ENCODE results near the gene ASPA. TPM values are rescaled to one million over a fixed set of nuclear protein-coding genes. Genes with fewer than 3 reads are reported as not detected.
"Not testable (repeated sequence)": the region's sequence is repeated elsewhere in the genome, so short reads cannot be mapped to it uniquely, and the experiment has no call there.

Gene ASPA
- total RNA-seq, 2 donors from 2014 or later, result 0.59 to 2.0 TPM

DNA sequence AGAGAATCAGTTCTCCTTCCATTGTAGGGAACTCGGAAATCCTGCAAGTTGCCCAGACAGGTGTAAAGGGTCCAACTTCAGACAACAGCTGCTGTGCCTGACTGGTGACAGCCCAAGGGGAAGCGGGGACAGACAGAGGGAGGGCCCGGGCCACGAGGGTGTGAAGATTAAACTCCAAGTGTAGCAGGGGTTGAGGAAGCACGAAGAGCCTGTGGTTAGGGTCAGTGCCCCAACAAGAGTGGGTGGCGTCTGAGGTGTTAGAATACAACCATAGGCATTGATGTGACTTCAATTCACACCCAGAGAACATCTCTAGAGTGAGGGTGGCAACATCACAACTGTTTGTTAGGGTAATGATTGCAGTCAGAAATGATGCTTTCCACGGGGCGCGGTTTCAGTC lies 39.1 kb downstream of the ASPA start:
- H3K9ac ChIP-seq (ENCODE audit: low read depth in 2 of 2, low read length in 2 of 2), result no peak overlapping the region
- intact Hi-C loops (cut with DNase I), result no loop called here
- H3K36me3 ChIP-seq, result no peaks in the 10 kb centered on the region
- no peaks in the 10 kb centered on the region for H3K27me3 ChIP-seq
- H3K4me3 ChIP-seq, result no peak overlapping the region
- DNase-seq, result no peak
- no peaks in the 10 kb centered on the region for H3K9me3 ChIP-seq
- H3K27ac ChIP-seq, result no peak overlapping the region
- TF ChIP-seq, protein P1, sequence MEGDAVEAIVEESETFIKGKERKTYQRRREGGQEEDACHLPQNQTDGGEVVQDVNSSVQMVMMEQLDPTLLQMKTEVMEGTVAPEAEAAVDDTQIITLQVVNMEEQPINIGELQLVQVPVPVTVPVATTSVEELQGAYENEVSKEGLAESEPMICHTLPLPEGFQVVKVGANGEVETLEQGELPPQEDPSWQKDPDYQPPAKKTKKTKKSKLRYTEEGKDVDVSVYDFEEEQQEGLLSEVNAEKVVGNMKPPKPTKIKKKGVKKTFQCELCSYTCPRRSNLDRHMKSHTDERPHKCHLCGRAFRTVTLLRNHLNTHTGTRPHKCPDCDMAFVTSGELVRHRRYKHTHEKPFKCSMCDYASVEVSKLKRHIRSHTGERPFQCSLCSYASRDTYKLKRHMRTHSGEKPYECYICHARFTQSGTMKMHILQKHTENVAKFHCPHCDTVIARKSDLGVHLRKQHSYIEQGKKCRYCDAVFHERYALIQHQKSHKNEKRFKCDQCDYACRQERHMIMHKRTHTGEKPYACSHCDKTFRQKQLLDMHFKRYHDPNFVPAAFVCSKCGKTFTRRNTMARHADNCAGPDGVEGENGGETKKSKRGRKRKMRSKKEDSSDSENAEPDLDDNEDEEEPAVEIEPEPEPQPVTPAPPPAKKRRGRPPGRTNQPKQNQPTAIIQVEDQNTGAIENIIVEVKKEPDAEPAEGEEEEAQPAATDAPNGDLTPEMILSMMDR (IDR thresholded peaks at IDR 0.05), result no peak
- H3K4me1 ChIP-seq, result no peaks in the 10 kb centered on the region

DNA sequence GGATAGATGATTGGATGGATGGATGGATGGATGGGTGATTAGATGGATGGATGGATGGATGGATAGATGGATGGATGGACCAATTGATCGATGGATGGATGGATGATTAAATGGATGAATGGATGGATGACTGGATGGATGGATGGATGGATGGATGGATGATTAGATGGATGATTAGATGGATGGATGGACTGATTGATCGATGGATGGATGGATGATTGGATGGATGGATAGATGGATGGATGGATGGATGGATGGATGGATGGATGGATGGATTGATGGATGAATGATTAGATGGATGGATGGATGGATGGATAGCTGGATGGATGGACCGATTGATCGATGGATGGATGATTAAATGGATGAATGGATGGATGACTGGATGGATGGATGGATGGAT lies 43.7 kb downstream of the ASPA start:
- H3K9me3 ChIP-seq; intact Hi-C loops (cut with DNase I); H3K4me3 ChIP-seq; H3K27ac ChIP-seq; DNase-seq; H3K36me3 ChIP-seq; H3K4me1 ChIP-seq; H3K9ac ChIP-seq (ENCODE audit: low read depth in 2 of 2, low read length in 2 of 2); H3K27me3 ChIP-seq: not testable (repeated sequence)

DNA sequence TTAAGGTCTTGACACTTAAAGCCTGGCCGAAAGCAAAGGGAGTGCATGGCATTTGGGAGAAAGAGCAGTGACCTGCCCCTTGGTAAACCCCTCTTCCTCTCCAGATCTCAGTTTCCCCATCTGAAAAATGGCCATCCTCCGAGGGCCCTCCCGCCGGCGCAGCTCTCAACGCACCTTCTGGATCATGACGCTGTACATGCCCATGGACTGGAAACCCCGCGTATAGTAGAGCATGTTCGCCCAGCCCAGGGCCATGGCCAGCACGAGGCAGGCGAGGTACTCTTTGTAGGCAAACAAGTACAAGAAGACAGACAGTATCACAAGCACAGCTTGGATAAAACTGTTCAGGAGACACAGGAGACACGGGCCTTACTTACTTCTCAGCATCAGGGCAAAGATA lies 48.2 kb downstream of the ASPA start:
- Histone ChIP-seq H3K4me3 (no peak overlapping the region), H3K36me3 (no peaks in the 10 kb centered on the region), H3K27ac (no peak overlapping the region), H3K9ac (ENCODE audit: low read depth in 2 of 2, low read length in 2 of 2) (no peak overlapping the region), H3K9me3 (no peaks in the 10 kb centered on the region), H3K27me3 (no peaks in the 10 kb centered on the region), H3K4me1 (no peaks in the 10 kb centered on the region)
- intact Hi-C loops (cut with DNase I), result no loop called here
- no peak for DNase-seq
- TF ChIP-seq, protein P1 (IDR thresholded peaks at IDR 0.05), result no peak

DNA sequence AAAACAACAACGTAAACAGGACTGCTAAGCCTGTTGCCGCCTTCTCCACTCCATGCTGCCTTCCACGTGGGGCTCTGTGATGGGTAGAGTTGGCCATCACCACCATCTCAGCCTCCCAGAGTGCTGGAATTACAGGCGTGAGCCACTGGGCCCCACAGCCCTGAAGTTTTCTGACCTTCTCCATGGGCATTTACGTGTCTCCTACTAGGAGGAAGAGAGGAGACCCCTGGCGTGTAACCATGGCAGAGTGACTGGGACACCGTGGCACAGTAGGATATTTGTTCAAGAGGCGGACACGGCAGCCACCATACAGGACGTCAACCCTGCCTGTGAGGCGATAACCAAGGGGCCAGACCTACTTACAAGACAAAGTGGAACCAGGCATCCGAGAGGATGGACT lies 50.7 kb downstream of the ASPA start:
- H3K36me3 ChIP-seq, result no peaks in the 10 kb centered on the region
- H3K4me3 ChIP-seq, result no peak overlapping the region
- H3K27me3 ChIP-seq, result no peaks in the 10 kb centered on the region
- intact Hi-C loops (cut with DNase I), result no loop called here
- DNase-seq, result no peak
- H3K9ac ChIP-seq (ENCODE audit: low read depth in 2 of 2, low read length in 2 of 2), result no peak overlapping the region
- no peaks in the 10 kb centered on the region for H3K9me3 ChIP-seq
- TF ChIP-seq, protein P1 (IDR thresholded peaks at IDR 0.05), result no peak
- H3K27ac ChIP-seq, result no peak overlapping the region
- H3K4me1 ChIP-seq, result no peaks in the 10 kb centered on the region

DNA sequence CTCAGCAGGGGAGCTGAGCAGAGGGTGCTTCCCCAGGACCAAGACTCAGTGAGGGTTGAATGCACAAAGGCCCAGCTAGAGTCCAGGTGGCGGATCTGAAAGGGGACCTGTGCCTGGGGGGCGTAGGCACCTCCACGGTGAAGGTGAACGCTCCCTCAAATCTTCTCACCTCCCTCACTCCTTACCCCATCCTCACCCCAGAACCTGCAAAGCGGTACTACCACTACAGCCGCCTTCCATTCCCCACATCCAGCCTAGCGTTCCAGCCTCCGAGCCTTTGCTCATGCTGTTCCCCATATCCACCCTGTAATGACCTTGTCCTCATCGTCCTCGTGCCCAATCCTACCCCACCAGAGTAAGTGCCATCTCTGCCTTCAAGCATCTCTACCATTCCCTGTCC lies 51.2 kb downstream of the ASPA start:
- H3K36me3 ChIP-seq, result no peaks in the 10 kb centered on the region
- H3K4me3 ChIP-seq, result no peak overlapping the region
- no peaks in the 10 kb centered on the region for H3K27me3 ChIP-seq
- H3K4me1 ChIP-seq, result no peaks in the 10 kb centered on the region
- H3K9ac ChIP-seq (ENCODE audit: low read depth in 2 of 2, low read length in 2 of 2), result no peak overlapping the region
- no peak for DNase-seq
- intact Hi-C loops (cut with DNase I), result no loop called here
- no peaks in the 10 kb centered on the region for H3K9me3 ChIP-seq
- no peak overlapping the region for H3K27ac ChIP-seq
- TF ChIP-seq, protein P1 (IDR thresholded peaks at IDR 0.05), result no peak

DNA sequence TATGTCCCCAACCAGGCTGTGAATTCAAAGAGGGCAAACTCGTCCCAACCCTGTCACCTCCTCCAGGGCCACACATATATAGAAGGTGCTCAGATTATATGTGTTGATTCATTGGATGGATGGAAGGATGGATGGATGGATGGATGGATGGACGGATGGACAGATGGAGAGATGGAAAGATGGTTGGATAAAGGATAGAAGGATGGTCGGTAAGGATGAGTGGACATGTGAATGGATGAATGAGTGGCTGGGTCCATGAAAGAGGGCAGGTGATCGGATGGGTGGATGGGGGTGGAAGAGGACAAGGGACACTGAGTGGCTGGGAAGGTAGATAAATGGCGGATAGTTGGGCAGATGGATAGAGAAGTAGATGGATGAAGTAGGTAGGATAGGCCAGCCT lies 51.7 kb downstream of the ASPA start:
- DNase-seq, result no peak
- Histone ChIP-seq H3K9ac (ENCODE audit: low read depth in 2 of 2, low read length in 2 of 2) (no peak overlapping the region), H3K27me3 (no peaks in the 10 kb centered on the region), H3K4me3 (no peak overlapping the region), H3K27ac (no peak overlapping the region), H3K36me3 (no peaks in the 10 kb centered on the region), H3K9me3 (no peaks in the 10 kb centered on the region), H3K4me1 (no peaks in the 10 kb centered on the region)
- TF ChIP-seq, protein P1 (IDR thresholded peaks at IDR 0.05), result no peak
- intact Hi-C loops (cut with DNase I), result no loop called here
